GM12801 (cell line): ENCODE results near the gene RCC2.

Experiments
- TF ChIP-seq, protein P1 (sequence below): IDR thresholded peaks from one replicate; pipeline ENCODE4 v1.5.1; 2011; ENCODE audit warnings: control low read depth; ENCODE audit not compliant: insufficient read length; ENCODE audit errors: extremely low read depth

Gene RCC2

DNA sequence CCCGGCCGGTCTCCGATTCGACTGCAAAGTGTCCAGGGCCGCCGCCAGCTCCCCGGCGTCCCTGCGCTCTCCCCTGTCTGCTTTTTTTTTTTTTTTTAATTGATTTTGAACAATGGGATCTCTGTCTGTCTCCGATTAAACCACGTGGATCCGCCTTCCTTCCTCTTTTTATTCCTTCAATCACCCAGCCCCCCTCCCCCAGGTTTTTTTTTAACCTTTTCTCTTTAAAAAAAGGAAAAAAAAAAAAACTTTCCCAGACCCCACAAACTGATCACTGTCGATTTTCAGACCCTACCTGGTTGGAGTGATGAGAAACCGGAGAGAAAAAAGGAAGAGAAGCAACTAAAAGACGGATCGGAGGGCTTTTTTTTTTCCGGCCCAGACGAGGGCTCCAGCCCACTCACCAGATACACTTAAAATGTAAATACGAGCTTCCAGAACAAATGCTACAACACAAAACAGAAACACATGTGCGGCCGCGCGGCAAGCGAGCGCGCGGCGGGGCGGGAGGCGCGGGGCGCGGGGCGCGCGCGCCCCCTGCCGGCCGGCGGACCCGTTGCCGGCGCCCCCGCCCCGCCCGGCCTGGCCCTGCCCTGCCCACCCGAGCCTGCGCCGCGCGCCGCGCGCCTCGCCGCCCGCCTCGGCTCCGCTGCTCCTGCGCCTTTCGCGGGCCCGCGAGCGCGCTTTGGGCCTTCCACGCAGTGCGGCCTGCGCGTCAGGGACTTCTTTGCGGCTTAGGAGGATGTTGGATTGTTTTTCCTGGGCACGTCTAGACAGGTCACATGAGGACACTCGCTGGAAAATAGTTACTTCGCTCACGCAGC is at the start of gene RCC2:
Gene RCC2 (minus strand): TSS at position 428 of the 824 bp plus-strand sequence. CDS start 1,163 bp downstream, outside the sequence.
- TF ChIP-seq, protein P1, sequence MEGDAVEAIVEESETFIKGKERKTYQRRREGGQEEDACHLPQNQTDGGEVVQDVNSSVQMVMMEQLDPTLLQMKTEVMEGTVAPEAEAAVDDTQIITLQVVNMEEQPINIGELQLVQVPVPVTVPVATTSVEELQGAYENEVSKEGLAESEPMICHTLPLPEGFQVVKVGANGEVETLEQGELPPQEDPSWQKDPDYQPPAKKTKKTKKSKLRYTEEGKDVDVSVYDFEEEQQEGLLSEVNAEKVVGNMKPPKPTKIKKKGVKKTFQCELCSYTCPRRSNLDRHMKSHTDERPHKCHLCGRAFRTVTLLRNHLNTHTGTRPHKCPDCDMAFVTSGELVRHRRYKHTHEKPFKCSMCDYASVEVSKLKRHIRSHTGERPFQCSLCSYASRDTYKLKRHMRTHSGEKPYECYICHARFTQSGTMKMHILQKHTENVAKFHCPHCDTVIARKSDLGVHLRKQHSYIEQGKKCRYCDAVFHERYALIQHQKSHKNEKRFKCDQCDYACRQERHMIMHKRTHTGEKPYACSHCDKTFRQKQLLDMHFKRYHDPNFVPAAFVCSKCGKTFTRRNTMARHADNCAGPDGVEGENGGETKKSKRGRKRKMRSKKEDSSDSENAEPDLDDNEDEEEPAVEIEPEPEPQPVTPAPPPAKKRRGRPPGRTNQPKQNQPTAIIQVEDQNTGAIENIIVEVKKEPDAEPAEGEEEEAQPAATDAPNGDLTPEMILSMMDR, result no peak

DNA sequence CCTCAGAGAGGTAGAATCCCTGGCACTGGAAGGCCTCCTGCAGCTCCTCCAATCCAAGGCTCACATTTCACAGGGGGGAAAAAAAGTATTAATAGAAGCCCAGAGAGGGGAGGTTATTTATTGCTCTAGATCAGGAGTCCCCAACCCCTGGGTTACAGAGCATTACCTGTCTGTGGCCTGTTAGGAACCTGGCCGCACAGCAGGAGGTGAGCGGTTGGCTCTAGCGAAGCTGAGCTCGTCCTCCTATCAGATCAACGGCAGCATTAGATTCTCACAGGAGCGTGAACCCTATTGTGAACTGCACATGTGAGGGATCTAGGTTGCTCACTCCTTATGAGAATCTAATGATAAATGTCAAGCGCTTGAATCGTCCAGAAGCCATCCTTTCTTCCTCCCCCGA is 46.8 kb upstream of the RCC2 start:
- TF ChIP-seq, protein P1, result no peak

DNA sequence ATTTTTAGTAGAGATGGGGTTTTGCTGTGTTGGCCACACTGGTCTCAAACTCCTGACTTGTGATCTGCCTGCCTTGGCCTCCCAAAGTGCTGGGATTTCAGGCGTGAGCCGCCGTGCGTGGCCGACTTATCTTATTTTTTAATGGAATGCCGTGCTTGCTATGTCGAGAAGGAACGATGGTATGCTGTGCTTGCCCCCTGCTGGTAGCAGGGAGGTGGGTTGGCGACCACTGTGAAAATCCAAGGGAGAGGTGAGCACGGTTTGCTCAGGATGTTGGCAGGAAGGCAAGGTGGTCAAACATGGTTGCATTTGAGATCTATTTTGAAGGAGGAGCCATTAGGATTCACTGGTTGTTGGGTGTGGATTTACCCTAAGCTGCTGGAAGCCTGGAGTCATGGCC is 45.8 kb upstream of the RCC2 start:
- TF ChIP-seq, protein P1, result no peak

DNA sequence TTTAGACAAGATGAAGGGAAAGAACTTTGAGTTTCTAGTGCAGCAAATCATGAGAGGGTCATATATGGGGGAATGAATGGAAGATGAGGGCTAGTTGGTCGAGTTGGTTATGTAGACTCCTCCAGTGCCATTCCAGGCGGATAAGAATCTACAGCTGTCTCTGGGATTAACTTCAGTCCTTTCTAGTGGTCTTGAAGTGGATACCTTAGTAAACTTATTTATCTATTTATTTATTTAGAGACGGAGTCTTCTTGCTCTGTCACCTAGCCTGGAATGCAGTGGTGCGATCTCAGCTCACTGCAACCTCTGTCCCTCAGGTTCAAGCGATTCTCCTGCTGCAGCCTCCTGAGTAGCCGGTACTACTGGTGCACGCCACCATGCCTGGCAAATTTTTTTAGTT is 41.4 kb upstream of the RCC2 start:
- TF ChIP-seq, protein P1, result no peak

DNA sequence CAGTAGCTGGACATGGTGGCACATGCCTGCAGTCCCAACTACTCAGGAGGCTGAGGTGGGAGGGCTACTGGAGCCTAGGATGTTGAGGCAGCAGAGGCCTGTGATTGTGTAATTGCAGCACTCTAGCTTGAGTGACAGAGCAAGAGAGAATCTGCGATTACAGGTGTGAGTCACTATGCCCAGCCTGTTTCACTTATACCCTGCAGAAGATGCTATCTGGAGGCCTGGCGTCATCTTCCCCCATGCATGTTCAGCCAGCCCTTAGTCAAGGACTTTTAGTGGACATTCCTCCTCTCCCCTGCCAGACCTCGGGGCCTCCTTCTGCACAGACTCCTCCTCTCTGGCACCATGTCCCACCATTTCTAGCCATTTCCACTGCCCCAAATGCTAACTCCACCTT is 36.3 kb upstream of the RCC2 start:
- TF ChIP-seq, protein P1, result no peak

DNA sequence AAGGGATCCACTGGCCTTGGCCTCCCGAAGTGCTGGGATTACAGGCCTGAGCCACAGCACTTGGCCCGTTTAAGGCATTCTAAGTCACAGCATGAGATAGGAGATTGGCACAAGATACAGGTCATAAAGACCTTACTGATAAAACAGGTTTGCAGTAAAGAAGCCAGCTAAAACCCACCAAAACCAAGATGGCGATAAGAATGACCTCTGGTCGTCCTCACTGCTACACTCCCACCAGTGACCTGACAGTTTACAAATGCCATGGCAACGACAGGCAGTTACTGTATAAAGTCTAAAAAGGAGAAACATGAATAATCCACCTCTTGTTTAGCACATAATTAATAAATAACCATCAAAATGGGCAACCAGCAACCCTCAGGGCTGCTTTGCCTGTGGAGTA is 33.3 kb upstream of the RCC2 start:
- TF ChIP-seq, protein P1, result no peak

DNA sequence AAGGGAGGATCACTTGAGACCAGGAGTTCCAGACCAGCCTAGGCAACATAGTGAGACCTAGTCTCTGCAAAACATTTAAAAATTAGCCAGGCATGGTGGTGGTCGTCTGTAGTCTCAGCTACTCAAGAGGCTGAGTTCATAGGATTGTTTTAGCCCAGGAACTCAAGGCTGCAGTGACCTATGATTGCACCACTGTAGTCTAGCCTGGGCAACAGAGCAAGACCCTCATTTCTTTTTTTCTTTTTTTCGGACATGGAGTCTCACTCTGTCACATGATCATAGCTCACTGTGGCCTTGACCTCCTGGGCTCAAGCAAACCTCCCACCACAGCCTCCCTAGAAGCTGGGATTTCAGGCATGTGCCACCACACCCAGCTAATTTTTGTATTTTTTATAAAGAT is 31.9 kb upstream of the RCC2 start:
- TF ChIP-seq, protein P1, result no peak
